ENCODE data around the gene FMN1.
A peak's percentile ranks its signal among the peaks of the same experiment; 100 is the strongest.

The FMN1 gene

DNA sequence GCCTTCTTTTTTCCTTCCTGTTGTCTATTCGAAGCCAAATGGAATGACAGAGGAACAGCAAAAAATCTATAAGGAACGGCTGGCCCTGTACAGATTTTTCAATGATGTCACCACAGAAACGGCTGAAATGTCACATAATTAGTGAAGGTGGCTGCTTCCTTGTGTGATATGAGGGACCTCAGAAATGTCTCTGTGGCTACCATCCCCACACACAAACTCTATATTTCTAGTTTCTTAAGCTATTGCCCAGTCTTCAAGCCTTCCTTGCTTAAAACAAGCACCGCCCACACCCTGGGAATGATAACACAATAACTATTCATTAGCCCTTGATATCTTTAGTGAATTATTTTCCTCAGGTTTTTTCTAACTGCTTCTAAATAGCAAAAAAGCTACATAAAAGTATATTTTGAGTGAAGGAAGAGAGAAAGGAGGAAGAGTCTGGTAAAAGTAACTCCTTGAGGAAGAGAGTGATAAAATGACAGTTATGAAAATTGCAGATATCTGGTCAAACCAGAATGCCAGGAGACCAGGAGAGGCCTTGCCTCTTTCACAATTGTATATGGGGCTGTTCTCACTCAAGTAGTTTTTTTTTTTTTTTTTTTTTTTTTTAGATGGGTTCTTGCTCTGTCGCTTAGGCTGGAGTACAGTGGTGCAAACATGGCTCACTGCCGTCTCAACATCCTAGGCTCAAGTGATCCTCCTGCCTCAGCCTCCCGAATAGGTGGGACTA, 38.7 kb downstream of the FMN1 start:
- no peak for DNase-seq (ENCODE audit: low read depth in 1 of 2, low spot score in 1 of 2)

DNA sequence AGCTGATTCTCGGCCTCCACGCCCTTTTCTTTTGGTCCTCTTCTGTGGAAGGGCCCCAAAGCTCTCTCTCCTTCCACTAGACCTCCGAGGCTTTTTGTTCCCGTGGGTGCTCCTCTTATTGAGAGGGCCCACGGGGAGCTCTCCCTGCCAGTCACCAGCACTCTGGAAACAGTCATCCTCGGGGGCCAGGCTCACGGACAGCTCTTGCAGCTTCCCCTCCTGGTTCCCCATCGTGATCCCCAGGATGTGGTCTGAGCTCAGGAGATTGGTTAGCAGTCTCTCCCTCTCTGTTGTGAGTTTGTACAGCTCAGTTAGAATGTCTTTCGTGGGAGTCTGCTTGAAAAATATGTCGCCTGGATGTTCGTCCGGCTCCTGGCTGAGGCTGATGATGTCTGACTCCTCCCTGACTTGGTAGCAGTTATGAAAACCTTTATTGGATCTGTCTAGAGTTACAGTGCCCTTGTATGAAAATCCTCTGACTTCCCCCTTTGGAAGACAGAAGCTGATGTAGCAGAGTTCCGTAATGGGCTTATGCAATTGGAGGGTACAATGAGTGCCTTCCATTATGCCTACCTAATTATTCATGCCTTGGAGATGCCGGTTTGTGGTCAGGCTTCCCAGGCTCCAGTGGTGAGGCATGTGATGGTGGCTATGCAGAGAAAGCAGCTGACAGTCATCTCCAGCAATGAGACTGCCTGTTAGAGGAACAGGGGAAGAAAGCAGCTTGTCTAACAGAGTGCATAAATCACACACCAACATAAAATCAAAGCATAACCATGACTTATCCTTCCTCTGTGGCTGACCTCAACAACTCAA, 40.0 kb downstream of the FMN1 start:
- DNase-seq (ENCODE audit: low read depth in 1 of 2, low spot score in 1 of 2): no peak

DNA sequence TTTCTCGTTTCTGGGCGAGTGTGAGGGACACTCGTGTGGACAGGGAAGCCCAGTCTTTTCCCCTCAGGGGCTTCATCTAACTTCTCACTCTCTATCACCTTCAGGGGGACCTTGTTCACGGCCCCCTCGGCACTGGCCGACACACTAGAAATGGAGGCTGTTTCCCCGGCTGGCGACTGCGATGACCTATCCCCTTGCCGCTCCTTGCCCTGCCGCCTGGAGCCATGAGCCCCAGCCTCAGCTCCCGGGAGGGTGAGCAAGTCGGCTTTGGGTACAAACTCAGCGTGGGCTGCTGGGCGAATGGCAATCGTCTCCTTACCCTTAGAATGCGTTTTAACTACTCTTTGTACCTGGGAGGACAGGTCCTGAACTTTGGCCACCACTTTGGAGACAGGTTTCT, 41.0 kb downstream of the FMN1 start:
- no peak for DNase-seq (ENCODE audit: low read depth in 1 of 2, low spot score in 1 of 2)

DNA sequence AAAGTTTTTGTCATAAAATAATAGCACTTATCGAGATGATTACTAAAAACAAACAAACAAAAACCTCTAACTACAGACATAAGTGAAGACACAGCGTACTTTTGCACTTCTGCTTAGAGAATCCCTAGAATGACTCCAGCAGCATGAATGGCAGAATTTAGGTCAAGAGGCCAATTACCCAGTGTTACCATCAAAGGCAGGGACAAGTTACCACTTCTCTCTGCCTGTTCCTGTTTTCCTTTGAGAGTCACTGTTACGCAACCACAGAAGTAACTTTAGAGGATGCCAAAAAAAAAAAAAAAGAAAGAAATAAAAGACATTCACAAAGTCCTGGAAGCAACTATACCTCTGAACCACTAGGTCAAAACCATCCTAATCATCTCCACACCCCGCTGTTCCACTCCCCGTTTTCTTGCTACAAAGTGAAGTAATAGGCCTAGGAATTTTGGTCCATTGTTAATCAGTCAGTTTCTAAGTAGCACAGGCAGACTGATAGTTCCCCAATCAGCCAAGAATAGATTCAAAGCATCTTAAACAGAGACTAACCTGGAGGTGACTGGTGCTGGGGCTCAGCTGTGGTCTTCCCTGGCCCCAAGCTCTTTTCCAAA, 41.9 kb downstream of the FMN1 start:
- DNase-seq (ENCODE audit: low read depth in 1 of 2, low spot score in 1 of 2): no peak

GRCh38 chr15:33150971-33151370, 43.5 kb downstream of the FMN1 start:
- DNase-seq (ENCODE audit: low read depth in 1 of 2, low spot score in 1 of 2): no peak

DNA sequence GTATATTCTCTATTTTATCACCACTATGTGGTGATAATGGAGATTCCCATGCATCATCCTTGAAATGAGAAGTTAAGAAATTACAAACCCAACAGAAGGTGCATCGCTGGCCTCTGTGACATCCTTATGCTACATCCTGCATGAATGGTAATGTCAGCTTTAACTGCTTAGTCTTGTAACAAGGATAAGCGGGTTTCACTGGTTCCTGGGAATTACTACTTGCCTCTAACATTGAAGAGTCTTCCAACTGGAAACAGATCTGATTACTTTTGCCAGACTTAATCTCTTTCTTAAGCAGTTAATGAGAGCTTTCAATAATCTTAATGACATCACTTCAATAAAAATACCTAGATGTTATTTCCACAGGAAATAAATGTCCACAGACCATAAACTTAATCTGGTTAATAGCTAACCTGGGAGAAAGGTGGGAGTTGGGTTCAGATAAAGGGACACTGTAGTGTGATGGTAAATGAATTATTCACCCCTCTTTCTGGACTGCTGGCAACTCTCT, 44.0 kb downstream of the FMN1 start:
- DNase-seq (ENCODE audit: low read depth in 1 of 2, low spot score in 1 of 2): no peak

- DNase-seq (ENCODE audit: low read depth in 1 of 2, low spot score in 1 of 2): no peak
Measured at GRCh38 chr15:33149919-33150318, 44.6 kb downstream of the FMN1 start.

GRCh38 chr15:33148129-33148751, 46.3 kb downstream of the FMN1 start:
- DNase-seq (ENCODE audit: low read depth in 1 of 2, low spot score in 1 of 2): no peak

DNA sequence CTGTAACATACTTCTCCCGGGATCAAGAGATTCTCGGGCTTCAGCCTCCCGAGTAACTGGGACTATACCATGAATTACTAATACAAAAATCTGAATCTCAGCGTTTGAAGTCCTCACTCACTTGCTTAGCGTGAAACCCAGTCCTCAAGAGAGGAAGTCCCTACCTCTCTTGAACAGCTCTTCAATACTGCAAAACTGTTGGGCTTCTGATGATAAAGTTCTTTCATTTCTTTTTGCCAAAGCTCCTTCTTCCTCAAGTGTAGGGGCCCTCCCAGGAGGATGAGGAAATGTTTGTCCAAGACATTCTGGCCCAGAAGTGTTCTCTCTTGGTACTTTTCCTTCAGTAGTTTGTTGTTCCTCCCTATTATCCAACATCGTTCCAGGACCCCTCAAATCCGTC, 48.5 kb downstream of the FMN1 start:
- no peak for DNase-seq (ENCODE audit: low read depth in 1 of 2, low spot score in 1 of 2)

DNA sequence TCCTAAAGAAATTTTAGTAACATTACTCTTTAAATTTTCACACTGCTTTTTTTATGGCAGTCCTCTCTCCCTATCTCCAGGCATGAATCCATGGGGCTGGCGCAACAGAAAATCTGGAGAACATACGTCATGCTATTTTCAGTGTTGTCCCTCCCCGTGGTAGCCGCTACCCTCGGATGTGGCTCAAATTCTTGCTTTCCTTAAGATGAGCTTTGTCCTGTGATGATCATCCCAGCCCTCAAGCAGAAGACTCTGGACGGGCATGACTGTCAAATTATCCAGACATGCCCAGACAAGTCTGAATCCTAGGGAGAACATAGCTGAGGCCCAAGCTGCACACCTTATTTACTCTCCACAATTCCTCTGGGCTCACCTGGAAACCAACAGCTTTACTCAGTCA, 49.1 kb downstream of the FMN1 start:
- no peak for DNase-seq (ENCODE audit: low read depth in 1 of 2, low spot score in 1 of 2)

DNA sequence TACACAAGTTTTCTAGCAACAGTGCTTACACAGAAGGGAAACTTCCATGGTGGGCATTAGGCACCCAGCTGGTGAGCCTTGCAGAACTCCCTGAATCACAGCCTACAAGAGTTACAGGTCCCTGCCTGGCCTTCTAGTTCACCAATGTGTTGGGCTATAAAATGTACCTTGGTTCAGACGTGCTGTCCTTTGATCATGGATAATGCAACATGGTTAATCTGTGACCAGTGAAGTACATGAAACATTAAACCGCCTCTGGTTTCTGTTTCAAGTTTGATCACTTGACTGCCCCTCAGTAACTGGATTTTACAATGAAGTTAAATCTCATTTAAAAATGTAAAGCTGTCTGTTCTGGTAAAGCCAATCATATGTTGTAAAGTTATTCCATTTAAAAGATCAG, 51.8 kb downstream of the FMN1 start:
- no peak for DNase-seq (ENCODE audit: low read depth in 1 of 2, low spot score in 1 of 2)

- no peak for DNase-seq (ENCODE audit: low read depth in 1 of 2, low spot score in 1 of 2)
Measured at GRCh38 chr15:33138000-33138399, 56.5 kb downstream of the FMN1 start.

GRCh38 chr15:33137101-33137500, 57.4 kb downstream of the FMN1 start:
- DNase-seq (ENCODE audit: low read depth in 1 of 2, low spot score in 1 of 2): no peak

GRCh38 chr15:33136353-33136752, 58.2 kb downstream of the FMN1 start:
- no peak for DNase-seq (ENCODE audit: low read depth in 1 of 2, low spot score in 1 of 2)

GRCh38 chr15:33135355-33135781, 59.1 kb downstream of the FMN1 start:
- DNase-seq (ENCODE audit: low read depth in 1 of 2, low spot score in 1 of 2): no peak

DNA sequence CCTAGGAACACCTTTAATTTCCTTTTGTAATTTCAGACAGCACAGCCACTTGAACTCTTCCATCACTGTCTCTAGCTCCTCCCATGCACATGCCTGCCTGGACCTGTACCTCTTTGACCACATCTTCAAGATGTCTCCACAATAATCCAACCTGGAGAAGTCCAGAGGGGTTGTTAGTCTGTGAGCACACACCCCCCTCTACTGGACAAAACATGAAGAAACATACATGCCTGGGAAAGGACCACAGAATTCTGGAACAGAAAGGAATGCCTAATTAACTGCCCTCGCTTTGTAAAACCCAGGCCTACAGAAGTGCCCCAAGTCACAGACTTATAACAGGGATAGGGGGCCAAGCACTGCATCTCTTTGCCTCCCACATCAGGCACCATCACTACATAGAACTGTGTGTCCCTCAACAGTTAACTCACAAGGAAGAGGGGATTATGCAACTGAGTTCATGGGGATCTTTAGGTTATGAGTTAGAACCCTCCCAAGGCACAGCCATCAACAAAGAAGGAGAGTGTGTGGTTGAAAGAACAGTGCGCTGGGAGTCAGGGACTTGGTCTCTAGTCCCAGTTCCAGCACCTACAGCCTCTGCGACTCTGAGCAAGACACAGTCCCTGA, 61.7 kb downstream of the FMN1 start:
- no peak for DNase-seq (ENCODE audit: low read depth in 1 of 2, low spot score in 1 of 2)

DNA sequence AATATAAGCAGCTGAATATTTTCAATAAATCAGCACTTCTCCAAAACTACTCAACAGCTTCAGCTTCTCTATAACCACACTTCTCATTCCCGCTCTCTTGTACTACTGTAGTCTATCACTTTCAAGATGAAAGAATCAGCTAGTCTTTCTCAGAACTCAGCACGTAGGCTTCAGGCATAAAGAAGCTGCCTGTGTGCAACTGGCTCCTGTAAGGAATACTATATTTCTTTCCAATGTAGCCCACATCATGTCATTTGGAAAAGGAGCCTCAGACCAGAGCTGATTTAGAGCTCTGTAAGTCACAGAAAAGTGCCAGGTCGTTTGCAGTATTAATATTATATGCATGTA, 62.3 kb downstream of the FMN1 start:
- DNase-seq (ENCODE audit: low read depth in 1 of 2, low spot score in 1 of 2): no peak

GRCh38 chr15:33131552-33132232, 62.8 kb downstream of the FMN1 start:
- DNase-seq (ENCODE audit: low read depth in 1 of 2, low spot score in 1 of 2): no peak

GRCh38 chr15:33126559-33127290, 67.8 kb downstream of the FMN1 start:
- peak in 1 of 2 donors; percentile 62 for DNase-seq (ENCODE audit: low read depth in 1 of 2, low spot score in 1 of 2)
